Parathyroid adenoma (tissue), 2 donors: ENCODE results near the gene ALDH8A1.

Source experiments
- H2AFZ ChIP-seq: fragments of 300-600 bp; sonication (generic); one replicate; pipeline ENCODE4 v1.7.0; 2017; ENCODE audit warnings: antibody characterized with exemption, mild to moderate bottlenecking
- H3K27ac ChIP-seq: fragments of 300-600 bp; sonication (generic); one replicate; pipeline ENCODE4 v1.7.0; 2017
- H3K27me3 ChIP-seq: fragments of 300-600 bp; sonication (generic); one replicate; pipeline ENCODE4 v1.7.0; 2017; ENCODE audit warnings: low read length; ENCODE audit not compliant: control insufficient read depth, insufficient read depth
- H3K36me3 ChIP-seq: fragments of 300-600 bp; sonication (generic); one replicate; pipeline ENCODE4 v1.7.0; 2017; ENCODE audit warnings: low read length; ENCODE audit not compliant: control insufficient read depth, insufficient read depth
- H3K4me1 ChIP-seq: fragments of 300-600 bp; sonication (generic); one replicate; pipeline ENCODE4 v1.7.0; 2017; ENCODE audit warnings: control low read depth
- H3K4me2 ChIP-seq: fragments of 300-600 bp; sonication (generic); one replicate; pipeline ENCODE4 v1.7.0; 2017; ENCODE audit warnings: low read length
- H3K4me3 ChIP-seq: fragments of 300-600 bp; sonication (generic); one replicate; pipeline ENCODE4 v1.7.0; 2017; ENCODE audit warnings: low read depth, low read length
- H3K79me2 ChIP-seq: fragments of 300-600 bp; sonication (generic); one replicate; pipeline ENCODE4 v1.7.0; 2017; ENCODE audit warnings: control low read depth
- H3K9ac ChIP-seq: fragments of 300-600 bp; sonication (generic); one replicate; pipeline ENCODE4 v1.7.0; 2017; ENCODE audit warnings: mild to moderate bottlenecking
- H3K9me3 ChIP-seq: fragments of 300-600 bp; sonication (generic); one replicate; pipeline ENCODE4 v1.7.0; 2017; ENCODE audit warnings: low read length; ENCODE audit not compliant: control insufficient read depth
- CTCF ChIP-seq: fragments of 300-600 bp; sonication (generic); IDR thresholded peaks from one replicate; pipeline ENCODE4 v1.7.0; 2017; ENCODE audit warnings: antibody characterized with exemption, mild to moderate bottlenecking
- donor health status: primary hyperparathyroidism.

Gene ALDH8A1

GRCh38 chr6:134932535-134933470, 17.1 kb downstream of the ALDH8A1 start:
- Histone ChIP-seq H3K27me3 (no peaks in the 10 kb centered on the region), H3K9ac (no peak overlapping the region), H3K27ac (peak overlapping the region; percentile 66), H3K9me3 (no peaks in the 10 kb centered on the region), H3K4me1 (peaks cover 50% of the 10 kb centered on the region), H3K79me2 (no peaks in the 10 kb centered on the region), H3K4me2 (no peak overlapping the region), H3K4me3 (no peak overlapping the region), H3K36me3 (no peaks in the 10 kb centered on the region), H2AFZ (peak overlapping the region; percentile 57)
- no peak for TF ChIP-seq CTCF

- no peaks in the 10 kb centered on the region for H3K79me2 ChIP-seq
Measured at GRCh38 chr6:134932098-134932497, 17.8 kb downstream of the ALDH8A1 start.

GRCh38 chr6:134930463-134930862, 19.4 kb downstream of the ALDH8A1 start:
- Histone ChIP-seq H3K27ac (no peak overlapping the region), H3K36me3 (no peaks in the 10 kb centered on the region), H3K27me3 (no peaks in the 10 kb centered on the region), H3K79me2 (no peaks in the 10 kb centered on the region), H3K9me3 (no peaks in the 10 kb centered on the region), H3K9ac (no peak overlapping the region), H3K4me1 (peaks cover 38% of the 10 kb centered on the region), H3K4me3 (no peak overlapping the region), H3K4me2 (no peak overlapping the region), H2AFZ (no peak overlapping the region)
- TF ChIP-seq CTCF, result no peak

More at GRCh38 chr6:134932098-134932497, 17.8 kb downstream of the ALDH8A1 start:
- TF ChIP-seq CTCF, result no peak
- Histone ChIP-seq H3K9me3 (no peaks in the 10 kb centered on the region), H3K4me1 (peaks cover 47% of the 10 kb centered on the region), H2AFZ (peak overlapping the region; percentile 57), H3K27me3 (no peaks in the 10 kb centered on the region), H3K27ac (peak overlapping the region; percentile 66), H3K9ac (no peak overlapping the region), H3K36me3 (no peaks in the 10 kb centered on the region), H3K4me3 (no peak overlapping the region), H3K4me2 (no peak overlapping the region)

GRCh38 chr6:134928151-134928900, 21.6 kb downstream of the ALDH8A1 start:
- no peaks in the 10 kb centered on the region for H3K36me3 ChIP-seq
- H3K9ac ChIP-seq, result no peak overlapping the region
- H3K79me2 ChIP-seq, result no peaks in the 10 kb centered on the region
- no peak for TF ChIP-seq CTCF
- H3K9me3 ChIP-seq, result no peaks in the 10 kb centered on the region
- H2AFZ ChIP-seq, result peak overlapping the region; percentile 80
- peaks cover 26% of the 10 kb centered on the region for H3K4me1 ChIP-seq
- peak overlapping the region; percentile 60 for H3K27ac ChIP-seq
- no peak overlapping the region for H3K4me2 ChIP-seq
- no peak overlapping the region for H3K4me3 ChIP-seq
- no peaks in the 10 kb centered on the region for H3K27me3 ChIP-seq
